Stimulated activated naive CD8-positive, alpha-beta T cell treated with anti-CD3 and anti-CD28 coated beads, Interleukin-15, amount 100 ng/mL, for 72 hours (primary cell): ENCODE results near the gene TRIP12.
"Not testable (repeated sequence)": the region's sequence is repeated elsewhere in the genome, so short reads cannot be mapped to it uniquely, and the experiment has no call there.

Experiments
- ATAC-seq: fragments of 150-1000 bp; cut with Tn5 transposase; 2 replicates; pipeline ENCODE4 v1.10.0; 2021; ENCODE audit warnings: mild to moderate bottlenecking, moderate library complexity
- DNase-seq, 2 donors: peaks; one replicate each; pipeline ENCODE4 v3.0.0; 2021 to 2022
- H3K27ac Mint-ChIP-seq, 2 donors: one replicate each; pipeline ENCODE4 v1.8.0; 2022; ENCODE audit warnings: mild to moderate bottlenecking in 2 of 2, mixed read lengths in 2 of 2, moderate library complexity in 2 of 2
- H3K27me3 Mint-ChIP-seq: one replicate; pipeline ENCODE4 v1.8.0; 2022; ENCODE audit warnings: mixed read lengths
- H3K4me1 Mint-ChIP-seq: one replicate; pipeline ENCODE4 v1.8.0; 2022; ENCODE audit warnings: mild to moderate bottlenecking, mixed read lengths
- H3K4me3 Mint-ChIP-seq, 2 donors: one replicate each; pipeline ENCODE4 v1.8.0; 2022; ENCODE audit warnings: mild to moderate bottlenecking in 2 of 2, mixed read lengths in 2 of 2, moderate library complexity in 1 of 2
- H3K9me3 Mint-ChIP-seq, 2 donors: one replicate each; pipeline ENCODE4 v1.8.0; 2022; ENCODE audit warnings: mixed read lengths in 2 of 2

TRIP12 gene

GRCh38 chr2:229869226-229869625 lies 52.6 kb downstream of the TRIP12 start:
- H3K4me3 Mint-ChIP-seq = no peak overlapping the region
- peaks cover 58% of the 10 kb centered on the region for H3K4me1 Mint-ChIP-seq
- no peaks in the 10 kb centered on the region for H3K27me3 Mint-ChIP-seq
- no peaks in the 10 kb centered on the region for H3K9me3 Mint-ChIP-seq
- ATAC-seq = peak; percentile 49
- peak overlapping the region in 1 of 2 donors; percentile 12 for H3K27ac Mint-ChIP-seq
- DNase-seq = no peak

GRCh38 chr2:229868794-229869193 lies 53.0 kb downstream of the TRIP12 start:
- H3K9me3 Mint-ChIP-seq = no peaks in the 10 kb centered on the region
- no peak for ATAC-seq
- no peak for DNase-seq
- peak overlapping the region in 1 of 2 donors; percentile 8 for H3K27ac Mint-ChIP-seq
- H3K27me3 Mint-ChIP-seq = no peaks in the 10 kb centered on the region
- H3K4me3 Mint-ChIP-seq = no peak overlapping the region
- H3K4me1 Mint-ChIP-seq = peaks cover 57% of the 10 kb centered on the region

DNA sequence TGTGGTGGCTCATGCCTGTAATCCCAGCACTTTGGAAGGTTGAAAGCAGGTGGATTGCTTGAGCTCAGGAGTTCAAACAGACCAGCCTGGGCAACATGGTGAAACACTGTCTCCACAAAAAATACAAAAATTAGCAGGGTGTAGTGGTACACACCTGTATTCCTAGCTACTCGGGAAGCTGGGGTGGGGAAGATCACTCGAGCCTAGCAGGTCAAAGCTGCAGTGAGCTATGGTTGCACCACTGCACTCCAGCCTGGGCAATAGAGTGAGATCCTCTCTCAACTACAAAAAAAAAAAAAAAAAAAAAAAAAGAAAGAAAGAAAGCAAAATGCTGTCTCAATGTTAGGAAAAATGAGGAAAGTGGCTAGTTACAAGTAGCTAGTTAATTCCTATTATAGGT lies 56.8 kb downstream of the TRIP12 start:
- no peak overlapping the region for H3K27ac Mint-ChIP-seq
- no peak overlapping the region for H3K4me3 Mint-ChIP-seq
- H3K9me3 Mint-ChIP-seq = no peaks in the 10 kb centered on the region
- no peaks in the 10 kb centered on the region for H3K27me3 Mint-ChIP-seq
- ATAC-seq (no peak), DNase-seq (no peak)
- peaks cover 43% of the 10 kb centered on the region for H3K4me1 Mint-ChIP-seq

DNA sequence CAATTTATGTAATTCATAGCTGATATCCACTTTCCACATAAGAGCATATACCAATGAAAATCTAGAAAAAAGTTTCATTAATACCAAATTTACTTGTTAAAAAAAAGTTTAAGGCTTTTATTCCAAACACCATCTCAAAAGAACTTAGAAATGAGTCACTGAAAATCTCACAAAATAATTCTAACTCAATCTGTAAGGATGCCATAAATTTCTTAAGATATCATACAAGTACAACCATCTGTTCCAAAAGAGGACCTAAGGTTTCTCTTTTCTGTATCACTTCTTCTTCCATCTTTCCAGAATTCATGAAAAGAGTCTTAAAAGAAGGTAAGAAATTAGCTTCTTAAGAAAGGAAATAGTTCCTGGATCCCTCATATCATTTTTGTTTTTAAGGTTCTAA lies 60.4 kb downstream of the TRIP12 start:
- H3K27me3 Mint-ChIP-seq = no peaks in the 10 kb centered on the region
- H3K9me3 Mint-ChIP-seq = no peaks in the 10 kb centered on the region
- DNase-seq (no peak), ATAC-seq (no peak)
- peaks cover 30% of the 10 kb centered on the region for H3K4me1 Mint-ChIP-seq
- H3K4me3 Mint-ChIP-seq = no peak overlapping the region
- no peak overlapping the region for H3K27ac Mint-ChIP-seq

DNA sequence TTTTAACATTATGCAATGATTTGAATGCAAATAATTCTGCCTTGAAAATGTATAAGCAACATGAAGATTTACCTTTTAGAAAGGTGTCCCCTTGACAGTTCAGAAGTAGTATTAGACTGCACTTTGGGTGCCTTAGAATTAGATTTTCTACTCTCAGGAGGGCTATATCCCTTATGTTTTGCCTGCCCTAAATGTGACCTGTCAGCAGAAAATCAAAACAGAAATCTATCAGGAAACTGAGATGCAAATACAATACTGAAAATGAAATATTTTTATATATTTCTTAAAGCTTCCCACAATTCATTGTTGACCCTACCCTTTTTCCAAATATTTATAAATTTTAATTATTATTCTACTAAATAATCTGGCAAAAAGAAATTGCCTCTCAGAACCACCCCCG lies 61.5 kb downstream of the TRIP12 start:
- Mint-ChIP-seq H3K27ac (no peak overlapping the region), H3K9me3 (no peaks in the 10 kb centered on the region), H3K4me3 (no peak overlapping the region), H3K4me1 (peaks cover 30% of the 10 kb centered on the region), H3K27me3 (no peaks in the 10 kb centered on the region)
- DNase-seq (no peak), ATAC-seq (no peak)

DNA sequence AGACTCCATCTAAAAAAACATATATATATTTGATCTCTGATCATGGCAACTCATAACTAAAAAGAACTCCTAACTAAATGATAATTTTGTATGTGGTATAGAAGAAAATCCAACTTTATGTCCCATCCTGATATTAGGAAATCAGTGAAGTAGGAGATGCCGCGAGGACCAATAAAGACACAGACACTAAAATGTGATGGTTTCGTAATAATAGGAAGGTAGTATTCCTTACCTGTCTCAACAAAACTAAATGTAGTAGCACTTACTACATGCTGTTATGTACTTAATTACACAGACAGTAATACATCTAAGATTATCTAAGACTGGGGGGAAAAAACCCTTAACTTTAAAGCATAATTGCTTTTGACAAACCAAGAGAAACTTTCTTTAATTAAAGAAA lies 63.5 kb downstream of the TRIP12 start:
- no peaks in the 10 kb centered on the region for H3K9me3 Mint-ChIP-seq
- ATAC-seq (no peak), DNase-seq (no peak)
- no peak overlapping the region for H3K27ac Mint-ChIP-seq
- H3K4me1 Mint-ChIP-seq = peaks cover 32% of the 10 kb centered on the region
- no peaks in the 10 kb centered on the region for H3K27me3 Mint-ChIP-seq
- H3K4me3 Mint-ChIP-seq = no peak overlapping the region

GRCh38 chr2:229857634-229858033 lies 64.2 kb downstream of the TRIP12 start:
- no peak overlapping the region for H3K27ac Mint-ChIP-seq
- ATAC-seq (no peak), DNase-seq (no peak)
- H3K4me3 Mint-ChIP-seq = no peak overlapping the region
- H3K4me1 Mint-ChIP-seq = peaks cover 36% of the 10 kb centered on the region
- H3K9me3 Mint-ChIP-seq = no peaks in the 10 kb centered on the region
- no peaks in the 10 kb centered on the region for H3K27me3 Mint-ChIP-seq

GRCh38 chr2:229856413-229856812 lies 65.4 kb downstream of the TRIP12 start:
- peaks cover 41% of the 10 kb centered on the region for H3K4me1 Mint-ChIP-seq
- H3K27me3 Mint-ChIP-seq = no peaks in the 10 kb centered on the region
- DNase-seq = no peak
- ATAC-seq = no peak
- no peaks in the 10 kb centered on the region for H3K9me3 Mint-ChIP-seq
- no peak overlapping the region for H3K27ac Mint-ChIP-seq
- H3K4me3 Mint-ChIP-seq = no peak overlapping the region

GRCh38 chr2:229855116-229855515 lies 66.7 kb downstream of the TRIP12 start:
- DNase-seq (no peak), ATAC-seq (no peak)
- peaks cover 40% of the 10 kb centered on the region for H3K4me1 Mint-ChIP-seq
- H3K4me3 Mint-ChIP-seq = no peak overlapping the region
- no peaks in the 10 kb centered on the region for H3K27me3 Mint-ChIP-seq
- no peak overlapping the region for H3K27ac Mint-ChIP-seq
- H3K9me3 Mint-ChIP-seq = no peaks in the 10 kb centered on the region

DNA sequence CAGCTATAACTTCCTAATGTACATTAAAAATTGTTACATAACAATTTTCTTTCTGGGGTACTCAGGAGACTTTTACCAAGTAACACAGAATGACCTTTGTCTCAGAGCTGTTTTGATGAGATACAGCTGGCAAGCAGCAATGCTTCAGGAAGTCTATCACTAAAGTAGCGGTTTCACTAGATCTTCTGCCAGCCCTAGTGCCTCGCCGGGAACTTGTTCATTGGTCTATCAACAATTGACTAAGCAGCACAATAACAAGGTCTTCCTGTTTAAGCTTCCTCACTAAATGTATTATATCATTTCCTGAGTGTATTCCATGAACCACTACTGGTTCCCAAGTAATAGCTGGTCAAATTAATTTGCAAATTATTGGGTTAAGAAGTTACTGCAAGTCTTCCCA lies 69.2 kb downstream of the TRIP12 start:
- no peak overlapping the region for H3K4me3 Mint-ChIP-seq
- H3K27ac Mint-ChIP-seq = no peak overlapping the region
- ATAC-seq (peak; percentile 89), DNase-seq (peak; percentile 12 to 21)
- H3K4me1 Mint-ChIP-seq = peaks cover 45% of the 10 kb centered on the region
- no peaks in the 10 kb centered on the region for H3K27me3 Mint-ChIP-seq
- H3K9me3 Mint-ChIP-seq = no peaks in the 10 kb centered on the region

GRCh38 chr2:229851870-229852269 lies 69.9 kb downstream of the TRIP12 start:
- H3K4me1 Mint-ChIP-seq = peaks cover 45% of the 10 kb centered on the region
- H3K27ac Mint-ChIP-seq = peak overlapping the region; percentile 89 to 92
- no peaks in the 10 kb centered on the region for H3K9me3 Mint-ChIP-seq
- H3K4me3 Mint-ChIP-seq = peak overlapping the region in 1 of 2 donors; percentile 27
- ATAC-seq (no peak), DNase-seq (no peak)
- H3K27me3 Mint-ChIP-seq = no peaks in the 10 kb centered on the region

- ATAC-seq, H3K27me3 Mint-ChIP-seq, H3K9me3 Mint-ChIP-seq, H3K4me3 Mint-ChIP-seq, DNase-seq: not testable (repeated sequence)
- peaks cover 45% of the 10 kb centered on the region for H3K4me1 Mint-ChIP-seq
- H3K27ac Mint-ChIP-seq = peak overlapping the region in 1 of 2 donors; percentile 92
These were observed 71.2 kb downstream of the TRIP12 start for GRCh38 chr2:229850355-229851275.

DNA sequence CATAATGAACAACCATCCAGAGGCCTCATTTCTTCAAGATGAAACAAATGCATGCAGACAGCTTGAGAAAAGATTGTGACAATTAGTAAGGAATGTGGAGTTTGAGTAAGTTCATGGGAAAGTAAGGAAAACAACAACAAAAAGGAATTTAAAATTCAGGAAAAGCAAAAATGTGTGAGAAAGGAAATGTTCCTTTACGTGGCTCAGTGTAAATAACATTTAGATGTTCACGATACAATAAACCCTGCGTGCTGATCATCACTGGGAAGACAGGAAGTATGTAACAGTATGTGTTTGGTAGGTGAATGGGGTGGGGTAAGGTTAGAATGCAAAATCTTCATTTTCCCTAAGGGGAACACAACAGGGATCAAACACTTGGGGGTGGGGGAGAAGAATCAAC lies 72.7 kb downstream of the TRIP12 start:
- no peak for ATAC-seq
- peak overlapping the region in 1 of 2 donors; percentile 2 for H3K27ac Mint-ChIP-seq
- H3K27me3 Mint-ChIP-seq = no peaks in the 10 kb centered on the region
- DNase-seq = no peak
- H3K4me3 Mint-ChIP-seq = peak overlapping the region in 1 of 2 donors; percentile 32
- no peaks in the 10 kb centered on the region for H3K9me3 Mint-ChIP-seq
- H3K4me1 Mint-ChIP-seq = peaks cover 50% of the 10 kb centered on the region

GRCh38 chr2:229843613-229844012 lies 78.2 kb downstream of the TRIP12 start:
- DNase-seq (no peak), ATAC-seq (no peak)
- no peak overlapping the region for H3K27ac Mint-ChIP-seq
- H3K4me3 Mint-ChIP-seq = no peak overlapping the region
- no peaks in the 10 kb centered on the region for H3K9me3 Mint-ChIP-seq
- no peaks in the 10 kb centered on the region for H3K27me3 Mint-ChIP-seq
- peaks cover 21% of the 10 kb centered on the region for H3K4me1 Mint-ChIP-seq

DNA sequence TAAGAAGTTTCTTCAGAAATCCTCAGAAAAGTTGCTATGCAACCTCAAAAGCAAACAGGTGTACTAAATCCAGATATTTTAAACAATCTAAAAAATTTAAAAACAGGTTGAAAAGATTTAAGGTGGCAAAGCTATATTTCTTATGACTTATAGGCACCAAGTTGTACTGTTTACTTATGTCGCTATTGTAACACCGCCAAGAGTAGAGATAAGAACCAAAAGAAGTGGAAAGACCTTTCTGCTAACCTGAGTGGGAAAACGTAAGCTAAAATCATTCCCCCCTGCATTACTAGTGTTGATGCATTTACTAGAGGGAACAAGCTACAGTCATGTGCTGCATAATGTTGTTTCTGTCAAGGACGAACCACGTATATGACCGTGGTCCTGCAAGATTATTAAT lies 83.1 kb downstream of the TRIP12 start:
- Mint-ChIP-seq H3K4me1 (peaks cover 38% of the 10 kb centered on the region), H3K27me3 (no peaks in the 10 kb centered on the region), H3K9me3 (no peaks in the 10 kb centered on the region), H3K27ac (no peak overlapping the region), H3K4me3 (no peak overlapping the region)
- DNase-seq (no peak), ATAC-seq (no peak)

GRCh38 chr2:229836847-229837246 lies 85.0 kb downstream of the TRIP12 start:
- H3K27ac Mint-ChIP-seq = no peak overlapping the region
- H3K4me3 Mint-ChIP-seq = no peak overlapping the region
- peaks cover 54% of the 10 kb centered on the region for H3K4me1 Mint-ChIP-seq

More at GRCh38 chr2:229836847-229837246, 85.0 kb downstream of the TRIP12 start:
- ATAC-seq = no peak
- Mint-ChIP-seq H3K27me3 (no peaks in the 10 kb centered on the region), H3K9me3 (no peaks in the 10 kb centered on the region)
- no peak for DNase-seq
